ENCODE results near the gene PARD3.
A peak's percentile ranks its signal among the peaks of the same experiment; 100 is the strongest.
"Not testable (repeated sequence)": the region's sequence is repeated elsewhere in the genome, so short reads cannot be mapped to it uniquely, and the experiment has no call there.

PARD3 gene

GRCh38 chr10:34795334-34795733, 19.8 kb downstream of the PARD3 start:
- H3K9me3 ChIP-seq (ENCODE audit: control insufficient read depth in 1 of 2, low read length in 2 of 2), result no peaks in the 10 kb centered on the region
- H3K4me1 ChIP-seq (ENCODE audit: control insufficient read depth in 1 of 2, insufficient read depth in 2 of 2, low read length in 2 of 2), result peaks cover 4 to 28% of the 10 kb centered on the region in 2 donors

GRCh38 chr10:34794835-34795234, 20.3 kb downstream of the PARD3 start:
- Histone ChIP-seq H3K36me3 (ENCODE audit: control insufficient read depth in 1 of 2, insufficient read depth in 2 of 2, low read length in 2 of 2) (peaks cover 0 to 4% of the 10 kb centered on the region in 2 donors), H3K4me3 (ENCODE audit: low read depth in 1 of 2, low read length in 2 of 2) (no peak overlapping the region), H3K9me3 (ENCODE audit: control insufficient read depth in 1 of 2, low read length in 2 of 2) (no peaks in the 10 kb centered on the region), H3K27ac (ENCODE audit: low read length) (no peak overlapping the region), H3K4me1 (ENCODE audit: control insufficient read depth in 1 of 2, insufficient read depth in 2 of 2, low read length in 2 of 2) (peaks cover 9 to 29% of the 10 kb centered on the region in 2 donors), H3K27me3 (ENCODE audit: low read depth, low read length) (no peaks in the 10 kb centered on the region)

More at GRCh38 chr10:34795334-34795733, 19.8 kb downstream of the PARD3 start:
- Histone ChIP-seq H3K4me3 (ENCODE audit: low read depth in 1 of 2, low read length in 2 of 2) (no peak overlapping the region), H3K27me3 (ENCODE audit: low read depth, low read length) (no peaks in the 10 kb centered on the region), H3K36me3 (ENCODE audit: control insufficient read depth in 1 of 2, insufficient read depth in 2 of 2, low read length in 2 of 2) (peaks cover 0 to 4% of the 10 kb centered on the region in 2 donors), H3K27ac (ENCODE audit: low read length) (no peak overlapping the region)

GRCh38 chr10:34793581-34793980, 21.5 kb downstream of the PARD3 start:
- H3K27me3 ChIP-seq (ENCODE audit: low read depth, low read length); H3K27ac ChIP-seq (ENCODE audit: low read length); H3K4me3 ChIP-seq (ENCODE audit: low read depth in 1 of 2, low read length in 2 of 2); H3K9me3 ChIP-seq (ENCODE audit: control insufficient read depth in 1 of 2, low read length in 2 of 2); H3K36me3 ChIP-seq (ENCODE audit: control insufficient read depth in 1 of 2, insufficient read depth in 2 of 2, low read length in 2 of 2): not testable (repeated sequence)
- peaks cover 10 to 37% of the 10 kb centered on the region in 2 donors for H3K4me1 ChIP-seq (ENCODE audit: control insufficient read depth in 1 of 2, insufficient read depth in 2 of 2, low read length in 2 of 2)

GRCh38 chr10:34792881-34793280, 22.2 kb downstream of the PARD3 start:
- peaks cover 10 to 37% of the 10 kb centered on the region in 2 donors for H3K4me1 ChIP-seq (ENCODE audit: control insufficient read depth in 1 of 2, insufficient read depth in 2 of 2, low read length in 2 of 2)
- no peak overlapping the region for H3K27ac ChIP-seq (ENCODE audit: low read length)
- H3K36me3 ChIP-seq (ENCODE audit: control insufficient read depth in 1 of 2, insufficient read depth in 2 of 2, low read length in 2 of 2), result peaks cover 0 to 4% of the 10 kb centered on the region in 2 donors
- H3K9me3 ChIP-seq (ENCODE audit: control insufficient read depth in 1 of 2, low read length in 2 of 2), result no peaks in the 10 kb centered on the region
- H3K27me3 ChIP-seq (ENCODE audit: low read depth, low read length), result no peaks in the 10 kb centered on the region
- H3K4me3 ChIP-seq (ENCODE audit: low read depth in 1 of 2, low read length in 2 of 2), result no peak overlapping the region

GRCh38 chr10:34791947-34792346, 23.1 kb downstream of the PARD3 start:
- no peaks in the 10 kb centered on the region for H3K9me3 ChIP-seq (ENCODE audit: control insufficient read depth in 1 of 2, low read length in 2 of 2)
- peaks cover 10 to 37% of the 10 kb centered on the region in 2 donors for H3K4me1 ChIP-seq (ENCODE audit: control insufficient read depth in 1 of 2, insufficient read depth in 2 of 2, low read length in 2 of 2)
- H3K36me3 ChIP-seq (ENCODE audit: control insufficient read depth in 1 of 2, insufficient read depth in 2 of 2, low read length in 2 of 2), result no peaks in the 10 kb centered on the region
- no peaks in the 10 kb centered on the region for H3K27me3 ChIP-seq (ENCODE audit: low read depth, low read length)
- H3K4me3 ChIP-seq (ENCODE audit: low read depth in 1 of 2, low read length in 2 of 2), result no peak overlapping the region
- H3K27ac ChIP-seq (ENCODE audit: low read length), result no peak overlapping the region

- Histone ChIP-seq H3K36me3 (ENCODE audit: control insufficient read depth in 1 of 2, insufficient read depth in 2 of 2, low read length in 2 of 2) (no peaks in the 10 kb centered on the region), H3K9me3 (ENCODE audit: control insufficient read depth in 1 of 2, low read length in 2 of 2) (no peaks in the 10 kb centered on the region), H3K27me3 (ENCODE audit: low read depth, low read length) (no peaks in the 10 kb centered on the region), H3K4me1 (ENCODE audit: control insufficient read depth in 1 of 2, insufficient read depth in 2 of 2, low read length in 2 of 2) (peaks cover 10 to 41% of the 10 kb centered on the region in 2 donors), H3K27ac (ENCODE audit: low read length) (no peak overlapping the region), H3K4me3 (ENCODE audit: low read depth in 1 of 2, low read length in 2 of 2) (no peak overlapping the region)
These were observed 23.9 kb downstream of the PARD3 start for GRCh38 chr10:34791228-34791627.

- H3K4me3 ChIP-seq (ENCODE audit: low read depth in 1 of 2, low read length in 2 of 2), result no peak overlapping the region
- peaks cover 10 to 46% of the 10 kb centered on the region in 2 donors for H3K4me1 ChIP-seq (ENCODE audit: control insufficient read depth in 1 of 2, insufficient read depth in 2 of 2, low read length in 2 of 2)
- H3K36me3 ChIP-seq (ENCODE audit: control insufficient read depth in 1 of 2, insufficient read depth in 2 of 2, low read length in 2 of 2), result no peaks in the 10 kb centered on the region
- H3K27ac ChIP-seq (ENCODE audit: low read length), result peak overlapping the region; percentile 21
- no peaks in the 10 kb centered on the region for H3K27me3 ChIP-seq (ENCODE audit: low read depth, low read length)
- no peaks in the 10 kb centered on the region for H3K9me3 ChIP-seq (ENCODE audit: control insufficient read depth in 1 of 2, low read length in 2 of 2)
These were observed 25.1 kb downstream of the PARD3 start for GRCh38 chr10:34789966-34790506.

- Histone ChIP-seq H3K27ac (ENCODE audit: low read length) (no peak overlapping the region), H3K4me3 (ENCODE audit: low read depth in 1 of 2, low read length in 2 of 2) (no peak overlapping the region), H3K27me3 (ENCODE audit: low read depth, low read length) (no peaks in the 10 kb centered on the region), H3K4me1 (ENCODE audit: control insufficient read depth in 1 of 2, insufficient read depth in 2 of 2, low read length in 2 of 2) (peaks cover 10 to 45% of the 10 kb centered on the region in 2 donors), H3K9me3 (ENCODE audit: control insufficient read depth in 1 of 2, low read length in 2 of 2) (no peaks in the 10 kb centered on the region), H3K36me3 (ENCODE audit: control insufficient read depth in 1 of 2, insufficient read depth in 2 of 2, low read length in 2 of 2) (no peaks in the 10 kb centered on the region)
These were observed 28.6 kb downstream of the PARD3 start for GRCh38 chr10:34786464-34786863.

- Histone ChIP-seq H3K27ac (ENCODE audit: low read length) (no peak overlapping the region), H3K4me3 (ENCODE audit: low read depth in 1 of 2, low read length in 2 of 2) (no peak overlapping the region), H3K36me3 (ENCODE audit: control insufficient read depth in 1 of 2, insufficient read depth in 2 of 2, low read length in 2 of 2) (no peaks in the 10 kb centered on the region), H3K27me3 (ENCODE audit: low read depth, low read length) (no peaks in the 10 kb centered on the region), H3K9me3 (ENCODE audit: control insufficient read depth in 1 of 2, low read length in 2 of 2) (no peaks in the 10 kb centered on the region), H3K4me1 (ENCODE audit: control insufficient read depth in 1 of 2, insufficient read depth in 2 of 2, low read length in 2 of 2) (peaks cover 9 to 47% of the 10 kb centered on the region in 2 donors)
These were observed 33.4 kb downstream of the PARD3 start for GRCh38 chr10:34781711-34782110.

- H3K9me3 ChIP-seq (ENCODE audit: control insufficient read depth in 1 of 2, low read length in 2 of 2), result no peaks in the 10 kb centered on the region
- peak overlapping the region; percentile 4 for H3K27ac ChIP-seq (ENCODE audit: low read length)
- H3K27me3 ChIP-seq (ENCODE audit: low read depth, low read length), result no peaks in the 10 kb centered on the region
- H3K4me1 ChIP-seq (ENCODE audit: control insufficient read depth in 1 of 2, insufficient read depth in 2 of 2, low read length in 2 of 2), result peaks cover 9 to 45% of the 10 kb centered on the region in 2 donors
- H3K4me3 ChIP-seq (ENCODE audit: low read depth in 1 of 2, low read length in 2 of 2), result no peak overlapping the region
- H3K36me3 ChIP-seq (ENCODE audit: control insufficient read depth in 1 of 2, insufficient read depth in 2 of 2, low read length in 2 of 2), result no peaks in the 10 kb centered on the region
These were observed 34.2 kb downstream of the PARD3 start for GRCh38 chr10:34780818-34781380.

GRCh38 chr10:34778237-34778636, 36.9 kb downstream of the PARD3 start:
- no peak overlapping the region for H3K4me3 ChIP-seq (ENCODE audit: low read depth in 1 of 2, low read length in 2 of 2)
- H3K27me3 ChIP-seq (ENCODE audit: low read depth, low read length), result no peaks in the 10 kb centered on the region
- peaks cover 9 to 60% of the 10 kb centered on the region in 2 donors for H3K4me1 ChIP-seq (ENCODE audit: control insufficient read depth in 1 of 2, insufficient read depth in 2 of 2, low read length in 2 of 2)
- H3K36me3 ChIP-seq (ENCODE audit: control insufficient read depth in 1 of 2, insufficient read depth in 2 of 2, low read length in 2 of 2), result no peaks in the 10 kb centered on the region
- H3K9me3 ChIP-seq (ENCODE audit: control insufficient read depth in 1 of 2, low read length in 2 of 2), result no peaks in the 10 kb centered on the region
- H3K27ac ChIP-seq (ENCODE audit: low read length), result no peak overlapping the region

All from muscle layer of duodenum (tissue), 2 donors.